ENCODE results near the gene PLEKHO2. TPM values are rescaled to one million over a fixed set of nuclear protein-coding genes. Genes with fewer than 3 reads are reported as not detected.
A peak's percentile ranks its signal among the peaks of the same experiment; 100 is the strongest.

The PLEKHO2 gene
- total and polyA plus RNA-seq, 2 of the 13 experiments (the other 11 are each of a cell fraction or from before 2014, with no cell fraction given), result 3.8 to 4.8 TPM

DNA sequence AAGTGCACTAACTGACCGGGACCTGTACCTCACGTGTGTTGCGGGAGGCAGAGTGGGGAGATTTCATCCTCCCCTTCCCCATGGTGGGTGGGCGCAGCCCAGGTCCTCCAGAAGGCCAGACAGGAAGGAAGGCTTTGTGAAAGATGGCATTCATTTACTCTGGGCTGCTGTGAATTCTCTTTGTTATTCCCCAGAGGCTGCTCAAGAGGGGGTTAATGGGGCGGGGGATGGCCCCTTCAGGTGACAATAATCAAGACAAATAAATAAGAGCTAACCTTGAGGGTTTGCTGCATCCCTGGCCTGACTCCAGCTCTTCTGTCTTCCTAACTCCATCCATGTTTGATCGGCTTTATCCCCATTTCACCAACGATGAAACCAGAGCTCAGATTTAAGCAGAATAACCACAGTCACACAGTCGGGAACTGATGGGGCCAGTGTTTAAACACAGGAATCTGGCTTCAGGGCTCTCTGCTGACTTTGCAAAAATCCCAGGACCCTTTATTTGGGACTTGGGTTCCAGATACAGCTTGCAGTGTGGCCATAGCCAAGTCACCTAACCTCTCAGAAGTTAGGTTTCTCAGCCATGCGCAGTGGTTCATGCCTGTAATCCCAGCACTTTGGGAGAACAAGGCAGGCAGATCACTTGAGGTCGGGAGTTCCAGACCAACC is 32.8 kb upstream of the PLEKHO2 start:
- intact Hi-C loops (cut with micrococcal nuclease; ENCODE audit: unreplicated experiment), result no loop called here

More for the DNA sequence above, 32.8 kb upstream of the PLEKHO2 start:
- H3K4me3 ChIP-seq (replicated peaks in 1 of 3; ENCODE audit: insufficient read depth in 1 of 3, low read depth in 2 of 3, low read length in 3 of 3), result no peak overlapping the region
- peaks cover 20% of the 10 kb centered on the region for H3K4me1 ChIP-seq (ENCODE audit: insufficient read depth, low read length)
- no peak for ATAC-seq
- H2AFZ ChIP-seq (ENCODE audit: low read length), result no peak overlapping the region
- BruUV-seq (replicated peaks), result no TSS peak
- no peak for FAIRE-seq
- no peaks in the 10 kb centered on the region for H3K9me3 ChIP-seq (ENCODE audit: low read length)
- in situ Hi-C loops (cut with HindIII; ENCODE audit: extremely low pct_ligation_motif_present, low pct_unique_long_range_greater_than_20kb), result no loop called here
- no peaks in the 10 kb centered on the region for H3K36me3 ChIP-seq (replicated peaks in 1 of 2; ENCODE audit: control insufficient read depth in 1 of 2, insufficient read depth in 2 of 2, low read length in 2 of 2)
- CTCF ChIA-PET (ENCODE audit: low intra/inter-chr PET ratio, low total read pairs), result interaction anchor here (0.6 to 3.0 kb wide), 2 partner anchors 77 to 614 kb away, joined by 3 to 46 read pairs; no protein-coding TSS in a partner anchor
- TF ChIP-seq MAFF (IDR thresholded peaks at IDR 0.05; ENCODE audit: low read depth, low read length) (peak; percentile 51; the same call in 1 of the 2 replicates), KAT8 (CRISPR knock-in tag; IDR thresholded peaks at IDR 0.05) (no peak), FOXM1 (CRISPR knock-in tag; IDR thresholded peaks at IDR 0.05) (no peak), ZNF253 (CRISPR knock-in tag; IDR thresholded peaks at IDR 0.05; ENCODE audit: borderline replicate concordance) (no peak), MAFG (CRISPR knock-in tag; IDR thresholded peaks at IDR 0.05) (no peak), ZSCAN22 (CRISPR knock-in tag; IDR thresholded peaks at IDR 0.05) (no peak), ZNF484 (CRISPR knock-in tag; IDR thresholded peaks at IDR 0.05; ENCODE audit: borderline replicate concordance, low read depth) (no peak), CHD4 (IDR thresholded peaks at IDR 0.05; ENCODE audit: borderline replicate concordance, low read length) (no peak), YY1 (IDR thresholded peaks at IDR 0.05; ENCODE audit: insufficient read depth, insufficient replicate concordance, low read depth, low read length) (no peak), SOX5 (CRISPR knock-in tag; IDR thresholded peaks at IDR 0.05; ENCODE audit: borderline replicate concordance) (no peak), ZBTB37 (CRISPR knock-in tag; IDR thresholded peaks at IDR 0.05) (no peak), NR3C1 (CRISPR knock-in tag; IDR thresholded peaks at IDR 0.05) (no peak), ZNF768 (CRISPR knock-in tag; IDR thresholded peaks at IDR 0.05) (no peak), SOX6 (IDR thresholded peaks at IDR 0.05) (no peak), SOX6 (CRISPR knock-in tag; IDR thresholded peaks at IDR 0.05) (no peak), MAFK (conservative IDR thresholded peaks at IDR 0.05 in 1 of 2, IDR thresholded peaks at IDR 0.05 in 1 of 2; ENCODE audit: low read length in 2 of 2) (peak; percentile 51 to 81)
- TF ChIP-seq, protein P1, sequence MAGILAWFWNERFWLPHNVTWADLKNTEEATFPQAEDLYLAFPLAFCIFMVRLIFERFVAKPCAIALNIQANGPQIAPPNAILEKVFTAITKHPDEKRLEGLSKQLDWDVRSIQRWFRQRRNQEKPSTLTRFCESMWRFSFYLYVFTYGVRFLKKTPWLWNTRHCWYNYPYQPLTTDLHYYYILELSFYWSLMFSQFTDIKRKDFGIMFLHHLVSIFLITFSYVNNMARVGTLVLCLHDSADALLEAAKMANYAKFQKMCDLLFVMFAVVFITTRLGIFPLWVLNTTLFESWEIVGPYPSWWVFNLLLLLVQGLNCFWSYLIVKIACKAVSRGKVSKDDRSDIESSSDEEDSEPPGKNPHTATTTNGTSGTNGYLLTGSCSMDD (CRISPR knock-in tag; IDR thresholded peaks at IDR 0.05), result no peak
- TF ChIP-seq, protein P2, sequence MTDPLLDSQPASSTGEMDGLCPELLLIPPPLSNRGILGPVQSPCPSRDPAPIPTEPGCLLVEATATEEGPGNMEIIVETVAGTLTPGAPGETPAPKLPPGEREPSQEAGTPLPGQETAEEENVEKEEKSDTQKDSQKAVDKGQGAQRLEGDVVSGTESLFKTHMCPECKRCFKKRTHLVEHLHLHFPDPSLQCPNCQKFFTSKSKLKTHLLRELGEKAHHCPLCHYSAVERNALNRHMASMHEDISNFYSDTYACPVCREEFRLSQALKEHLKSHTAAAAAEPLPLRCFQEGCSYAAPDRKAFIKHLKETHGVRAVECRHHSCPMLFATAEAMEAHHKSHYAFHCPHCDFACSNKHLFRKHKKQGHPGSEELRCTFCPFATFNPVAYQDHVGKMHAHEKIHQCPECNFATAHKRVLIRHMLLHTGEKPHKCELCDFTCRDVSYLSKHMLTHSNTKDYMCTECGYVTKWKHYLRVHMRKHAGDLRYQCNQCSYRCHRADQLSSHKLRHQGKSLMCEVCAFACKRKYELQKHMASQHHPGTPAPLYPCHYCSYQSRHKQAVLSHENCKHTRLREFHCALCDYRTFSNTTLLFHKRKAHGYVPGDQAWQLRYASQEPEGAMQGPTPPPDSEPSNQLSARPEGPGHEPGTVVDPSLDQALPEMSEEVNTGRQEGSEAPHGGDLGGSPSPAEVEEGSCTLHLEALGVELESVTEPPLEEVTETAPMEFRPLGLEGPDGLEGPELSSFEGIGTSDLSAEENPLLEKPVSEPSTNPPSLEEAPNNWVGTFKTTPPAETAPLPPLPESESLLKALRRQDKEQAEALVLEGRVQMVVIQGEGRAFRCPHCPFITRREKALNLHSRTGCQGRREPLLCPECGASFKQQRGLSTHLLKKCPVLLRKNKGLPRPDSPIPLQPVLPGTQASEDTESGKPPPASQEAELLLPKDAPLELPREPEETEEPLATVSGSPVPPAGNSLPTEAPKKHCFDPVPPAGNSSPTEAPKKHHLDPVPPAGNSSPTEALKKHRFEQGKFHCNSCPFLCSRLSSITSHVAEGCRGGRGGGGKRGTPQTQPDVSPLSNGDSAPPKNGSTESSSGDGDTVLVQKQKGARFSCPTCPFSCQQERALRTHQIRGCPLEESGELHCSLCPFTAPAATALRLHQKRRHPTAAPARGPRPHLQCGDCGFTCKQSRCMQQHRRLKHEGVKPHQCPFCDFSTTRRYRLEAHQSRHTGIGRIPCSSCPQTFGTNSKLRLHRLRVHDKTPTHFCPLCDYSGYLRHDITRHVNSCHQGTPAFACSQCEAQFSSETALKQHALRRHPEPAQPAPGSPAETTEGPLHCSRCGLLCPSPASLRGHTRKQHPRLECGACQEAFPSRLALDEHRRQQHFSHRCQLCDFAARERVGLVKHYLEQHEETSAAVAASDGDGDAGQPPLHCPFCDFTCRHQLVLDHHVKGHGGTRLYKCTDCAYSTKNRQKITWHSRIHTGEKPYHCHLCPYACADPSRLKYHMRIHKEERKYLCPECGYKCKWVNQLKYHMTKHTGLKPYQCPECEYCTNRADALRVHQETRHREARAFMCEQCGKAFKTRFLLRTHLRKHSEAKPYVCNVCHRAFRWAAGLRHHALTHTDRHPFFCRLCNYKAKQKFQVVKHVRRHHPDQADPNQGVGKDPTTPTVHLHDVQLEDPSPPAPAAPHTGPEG (CRISPR knock-in tag; IDR thresholded peaks at IDR 0.05), result no peak
- peaks cover 6% of the 10 kb centered on the region; the same call in 1 of the 2 replicates for H4K20me1 ChIP-seq (ENCODE audit: insufficient read depth, low read length)
- 44% methylated on average over 10 of the region's 10 CpGs for WGBS (ENCODE audit: low lambda C conversion rate)
- no peak overlapping the region for H3K9ac ChIP-seq (ENCODE audit: insufficient read depth, low read depth, low read length)
- POLR2A ChIA-PET, result interaction anchor here (2.3 kb wide), 1 partner anchor 77 kb away, joined by 8 read pairs; no protein-coding TSS in a partner anchor
- no peak overlapping the region for H3K4me2 ChIP-seq (ENCODE audit: low read depth, low read length)
- no peak overlapping the region for H3K27ac ChIP-seq (ENCODE audit: extremely low read length, insufficient read depth, low read length)
- DNase-seq (ENCODE audit: low spot score), result no peak
- peaks cover 1 to 17% of the 10 kb centered on the region in 2 experiments; a peak in 2 of 5 replicates for H3K27me3 ChIP-seq (ENCODE audit: control insufficient read depth in 1 of 2, insufficient read depth in 2 of 2, low read length in 2 of 2)
- no peaks in the 10 kb centered on the region for H3K79me2 ChIP-seq (ENCODE audit: insufficient read depth, low read length)
